ENCODE results near the gene LGALS7B.
"Not testable (repeated sequence)": the region's sequence is repeated elsewhere in the genome, so short reads cannot be mapped to it uniquely, and the experiment has no call there.

The LGALS7B gene

DNA sequence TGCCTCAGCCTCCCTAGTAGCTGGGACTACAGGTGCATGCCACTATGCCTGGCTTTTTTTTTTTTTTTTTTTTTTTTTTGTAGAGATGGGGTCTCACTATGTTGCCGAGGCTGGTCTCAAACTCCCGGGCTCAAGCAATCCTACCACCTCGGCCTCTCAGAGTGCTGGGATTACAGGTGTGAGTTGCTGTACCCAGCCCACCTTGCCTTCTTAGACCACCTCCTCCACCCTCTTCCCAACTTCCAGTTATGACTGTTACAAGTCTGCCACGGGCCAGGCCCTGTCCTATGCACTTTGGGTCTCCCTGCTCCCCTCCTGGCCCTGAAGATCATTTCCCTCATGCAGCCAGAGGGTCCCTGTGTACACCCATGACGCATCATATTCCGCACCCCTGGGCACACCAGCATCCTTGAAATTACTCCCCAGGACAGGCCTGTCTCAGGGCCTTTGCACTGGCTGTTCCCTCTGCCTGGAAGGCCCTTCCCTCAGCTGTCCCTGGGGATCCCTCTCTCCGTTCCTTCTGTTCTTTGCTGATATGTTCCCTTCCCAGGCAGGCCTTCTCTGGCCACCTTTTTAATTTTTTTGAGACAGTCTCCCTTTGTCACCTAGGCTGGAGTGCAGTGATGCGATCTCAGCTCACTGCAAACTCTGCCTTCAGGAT is 20.7 kb downstream of the LGALS7B start:
- Histone ChIP-seq H3K27me3 (ENCODE audit: control insufficient read depth, insufficient read depth, low read length) (no peaks in the 10 kb centered on the region), H3K4me3 (ENCODE audit: low read length) (no peak overlapping the region)
- no CpG with 5 or more reads among the region's 8 CpGs for WGBS (ENCODE audit: insufficient coverage, insufficient read length)

DNA sequence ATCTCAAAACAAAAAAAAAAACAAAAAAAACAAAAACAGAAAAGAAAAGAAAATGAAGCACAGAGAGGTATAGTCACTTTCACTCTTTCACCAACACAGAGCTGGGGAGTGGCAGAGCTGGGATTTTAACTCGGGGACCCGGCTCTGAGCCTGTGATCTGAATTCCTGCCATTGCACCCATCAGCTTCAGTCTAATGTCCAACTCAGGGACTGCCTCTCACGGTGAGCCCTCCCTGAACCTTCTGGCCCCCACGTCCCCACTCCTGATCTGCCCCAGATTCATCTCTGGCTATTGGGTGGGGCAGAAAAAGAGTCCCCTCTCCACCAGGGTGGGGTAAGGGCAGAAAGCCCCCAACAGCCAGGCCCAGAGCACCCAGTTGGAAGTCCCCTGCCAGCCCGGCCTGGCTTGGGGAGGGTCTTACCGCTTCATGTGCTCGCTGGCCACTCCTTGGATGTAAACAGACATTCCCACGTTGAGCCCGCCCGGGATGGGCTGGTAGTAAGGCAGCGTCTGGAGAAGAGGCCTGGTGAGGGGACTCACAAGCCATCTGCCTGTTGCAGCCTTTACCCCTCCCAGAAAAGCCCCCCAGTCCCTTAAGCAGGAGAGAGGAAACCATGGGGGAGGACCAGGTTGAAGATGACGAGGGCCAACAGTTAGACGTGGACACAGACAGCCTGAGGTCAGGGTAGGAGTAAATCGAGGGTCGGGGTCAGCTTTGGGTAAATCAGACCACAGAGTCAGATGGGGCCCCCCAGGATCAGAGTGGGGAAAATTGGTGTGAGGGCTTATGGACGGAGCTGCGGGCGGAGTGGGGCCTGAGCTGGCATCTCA is 23.2 kb downstream of the LGALS7B start:
- no peak for DNase-seq (ENCODE audit: low read depth, low spot score)
- Histone ChIP-seq H3K27me3 (ENCODE audit: control insufficient read depth, insufficient read depth, low read length) (no peaks in the 10 kb centered on the region), H3K27ac (ENCODE audit: low read length) (no peak overlapping the region), H3K4me1 (ENCODE audit: control insufficient read depth, insufficient read depth, low read length) (no peaks in the 10 kb centered on the region), H3K36me3 (ENCODE audit: control insufficient read depth, insufficient read depth, low read length) (peaks cover 7% of the 10 kb centered on the region; the same call in 1 of the 2 replicates), H3K4me3 (ENCODE audit: low read length) (no peak overlapping the region), H3K9me3 (ENCODE audit: control insufficient read depth, insufficient read depth, low read length) (no peaks in the 10 kb centered on the region)
- WGBS (ENCODE audit: insufficient coverage, insufficient read length): no CpG with 5 or more reads among the region's 18 CpGs

More for the DNA sequence above, 20.7 kb downstream of the LGALS7B start:
- Histone ChIP-seq H3K27ac (ENCODE audit: low read length) (no peak overlapping the region), H3K36me3 (ENCODE audit: control insufficient read depth, insufficient read depth, low read length) (no peaks in the 10 kb centered on the region), H3K9me3 (ENCODE audit: control insufficient read depth, insufficient read depth, low read length) (no peaks in the 10 kb centered on the region), H3K4me1 (ENCODE audit: control insufficient read depth, insufficient read depth, low read length) (no peaks in the 10 kb centered on the region)
- DNase-seq (ENCODE audit: low read depth, low spot score): no peak

GRCh38 chr19:38812841-38813320 is 23.9 kb downstream of the LGALS7B start, which contains the start of gene LGALS4:
LGALS4 (minus strand) TSS chr19:38812945; CDS start chr19:38812886, 59 bp downstream.
- Histone ChIP-seq H3K27ac (ENCODE audit: low read length) (no peak within 1 kb of the TSS), H3K4me1 (ENCODE audit: control insufficient read depth, insufficient read depth, low read length) (no peaks in the 10 kb centered on the region), H3K4me3 (ENCODE audit: low read length) (no peak within 1 kb of the TSS), H3K9me3 (ENCODE audit: control insufficient read depth, insufficient read depth, low read length) (no peaks in the 10 kb centered on the region), H3K36me3 (ENCODE audit: control insufficient read depth, insufficient read depth, low read length) (peaks cover 7% of the 10 kb centered on the region; the same call in 1 of the 2 replicates), H3K27me3 (ENCODE audit: control insufficient read depth, insufficient read depth, low read length) (no peaks in the 10 kb centered on the region)
- DNase-seq (ENCODE audit: low read depth, low spot score): no peak
- WGBS (ENCODE audit: insufficient coverage, insufficient read length): no CpG with 5 or more reads among the region's 15 CpGs

DNA sequence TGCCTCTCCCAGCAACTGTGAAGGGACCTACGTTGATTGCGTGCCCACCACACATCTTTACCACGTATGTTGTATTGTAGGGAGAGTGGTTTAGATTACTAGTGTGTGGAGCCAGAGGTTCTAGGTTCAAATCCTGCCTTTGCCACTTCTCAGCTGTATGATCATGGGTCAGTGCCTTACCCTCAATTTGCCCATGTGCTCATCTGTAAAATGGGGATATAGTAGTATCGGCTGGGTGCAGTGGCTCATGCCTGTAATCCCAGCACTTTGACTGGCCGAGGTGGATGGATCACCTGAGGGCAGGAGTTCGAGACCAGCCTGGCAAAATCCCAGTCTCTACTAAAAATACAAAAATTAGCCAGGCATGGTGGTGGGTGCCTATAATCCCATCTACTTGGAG is 24.3 kb downstream of the LGALS7B start:
- H3K36me3 ChIP-seq (ENCODE audit: control insufficient read depth, insufficient read depth, low read length): peaks cover 7% of the 10 kb centered on the region; the same call in 1 of the 2 replicates
- no CpG with 5 or more reads among the region's 6 CpGs for WGBS (ENCODE audit: insufficient coverage, insufficient read length)
- DNase-seq (ENCODE audit: low read depth, low spot score): no peak
- H3K27me3 ChIP-seq (ENCODE audit: control insufficient read depth, insufficient read depth, low read length): no peaks in the 10 kb centered on the region
- H3K27ac ChIP-seq (ENCODE audit: low read length): no peak overlapping the region
- no peak overlapping the region for H3K4me3 ChIP-seq (ENCODE audit: low read length)
- H3K9me3 ChIP-seq (ENCODE audit: control insufficient read depth, insufficient read depth, low read length): no peaks in the 10 kb centered on the region
- no peaks in the 10 kb centered on the region for H3K4me1 ChIP-seq (ENCODE audit: control insufficient read depth, insufficient read depth, low read length)

- no CpG with 5 or more reads among the region's 2 CpGs for WGBS (ENCODE audit: insufficient coverage, insufficient read length)
- H3K27ac ChIP-seq (ENCODE audit: low read length); DNase-seq (ENCODE audit: low read depth, low spot score): not testable (repeated sequence)
These were observed 24.9 kb downstream of the LGALS7B start for GRCh38 chr19:38813932-38814331.

DNA sequence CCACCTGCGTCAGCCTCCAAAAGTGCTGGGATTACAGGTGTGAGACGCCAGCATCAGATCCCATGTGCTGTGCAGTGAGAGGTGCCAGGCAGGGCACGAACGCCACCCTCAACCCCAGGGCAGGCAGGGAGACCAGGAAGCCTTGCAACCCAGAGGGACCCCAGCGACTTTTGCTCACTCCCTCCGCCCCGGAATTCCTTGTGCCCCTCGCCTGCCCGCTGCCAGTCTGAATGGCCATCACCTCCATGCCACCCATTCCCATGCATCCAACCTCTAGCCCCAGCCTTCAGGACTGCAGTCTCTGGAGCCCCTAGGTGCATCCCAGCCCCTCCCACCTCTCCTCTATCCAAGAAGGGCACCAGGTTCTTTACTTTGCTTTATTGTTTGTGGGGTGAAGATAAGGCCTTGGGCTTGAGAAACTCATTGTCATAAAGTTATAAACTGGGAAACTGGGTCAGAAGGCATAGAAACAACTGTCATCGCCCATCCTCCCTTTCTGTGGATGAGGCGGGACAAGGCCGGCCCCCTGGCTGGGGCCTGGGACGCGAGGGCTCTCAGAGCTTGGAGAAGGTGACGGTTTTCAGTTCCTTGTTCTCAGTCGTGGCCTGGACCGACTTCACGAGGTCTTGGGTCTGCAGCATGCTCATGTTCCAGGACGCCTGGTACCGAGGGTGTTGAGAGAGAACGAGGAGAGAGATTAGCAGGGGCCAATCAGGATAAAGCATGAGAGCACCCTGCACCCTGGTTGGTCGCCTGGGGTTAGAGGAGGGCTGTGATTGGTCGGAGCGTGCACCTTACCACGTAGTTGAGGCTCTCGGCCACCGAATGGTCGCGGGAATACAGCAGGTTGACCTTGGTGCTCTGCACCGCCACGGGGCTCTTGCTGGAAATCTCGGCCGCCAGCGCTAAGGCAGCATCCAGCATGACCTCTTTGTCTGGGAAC is 26.3 kb downstream of the LGALS7B start:
- Histone ChIP-seq H3K27ac (ENCODE audit: low read length) (no peak overlapping the region), H3K4me1 (ENCODE audit: control insufficient read depth, insufficient read depth, low read length) (no peaks in the 10 kb centered on the region), H3K4me3 (ENCODE audit: low read length) (no peak overlapping the region), H3K36me3 (ENCODE audit: control insufficient read depth, insufficient read depth, low read length) (peaks cover 7% of the 10 kb centered on the region; the same call in 1 of the 2 replicates), H3K9me3 (ENCODE audit: control insufficient read depth, insufficient read depth, low read length) (no peaks in the 10 kb centered on the region), H3K27me3 (ENCODE audit: control insufficient read depth, insufficient read depth, low read length) (no peaks in the 10 kb centered on the region)
- no CpG with 5 or more reads among the region's 34 CpGs for WGBS (ENCODE audit: insufficient coverage, insufficient read length)
- DNase-seq (ENCODE audit: low read depth, low spot score): no peak

More at GRCh38 chr19:38813932-38814331, 24.9 kb downstream of the LGALS7B start:
- not testable (repeated sequence) for H3K27me3 ChIP-seq (ENCODE audit: control insufficient read depth, insufficient read depth, low read length); H3K36me3 ChIP-seq (ENCODE audit: control insufficient read depth, insufficient read depth, low read length); H3K4me3 ChIP-seq (ENCODE audit: low read length); H3K4me1 ChIP-seq (ENCODE audit: control insufficient read depth, insufficient read depth, low read length); H3K9me3 ChIP-seq (ENCODE audit: control insufficient read depth, insufficient read depth, low read length)

GRCh38 chr19:38816131-38816750 is 27.2 kb downstream of the LGALS7B start:
- Histone ChIP-seq H3K4me1 (ENCODE audit: control insufficient read depth, insufficient read depth, low read length) (no peaks in the 10 kb centered on the region), H3K27ac (ENCODE audit: low read length) (no peak overlapping the region), H3K36me3 (ENCODE audit: control insufficient read depth, insufficient read depth, low read length) (peaks cover 7% of the 10 kb centered on the region; the same call in 1 of the 2 replicates), H3K4me3 (ENCODE audit: low read length) (no peak overlapping the region), H3K9me3 (ENCODE audit: control insufficient read depth, insufficient read depth, low read length) (no peaks in the 10 kb centered on the region), H3K27me3 (ENCODE audit: control insufficient read depth, insufficient read depth, low read length) (no peaks in the 10 kb centered on the region)
- WGBS (ENCODE audit: insufficient coverage, insufficient read length): no CpG with 5 or more reads among the region's 18 CpGs
- no peak for DNase-seq (ENCODE audit: low read depth, low spot score)

GRCh38 chr19:38817081-38817480 is 28.1 kb downstream of the LGALS7B start:
- H3K27me3 ChIP-seq (ENCODE audit: control insufficient read depth, insufficient read depth, low read length): no peaks in the 10 kb centered on the region
- H3K4me1 ChIP-seq (ENCODE audit: control insufficient read depth, insufficient read depth, low read length): no peaks in the 10 kb centered on the region
- no peak overlapping the region for H3K27ac ChIP-seq (ENCODE audit: low read length)
- no peak for DNase-seq (ENCODE audit: low read depth, low spot score)
- H3K9me3 ChIP-seq (ENCODE audit: control insufficient read depth, insufficient read depth, low read length): no peaks in the 10 kb centered on the region
- WGBS (ENCODE audit: insufficient coverage, insufficient read length): no CpG with 5 or more reads among the region's 15 CpGs
- H3K4me3 ChIP-seq (ENCODE audit: low read length): no peak overlapping the region
- H3K36me3 ChIP-seq (ENCODE audit: control insufficient read depth, insufficient read depth, low read length): peaks cover 10% of the 10 kb centered on the region

DNA sequence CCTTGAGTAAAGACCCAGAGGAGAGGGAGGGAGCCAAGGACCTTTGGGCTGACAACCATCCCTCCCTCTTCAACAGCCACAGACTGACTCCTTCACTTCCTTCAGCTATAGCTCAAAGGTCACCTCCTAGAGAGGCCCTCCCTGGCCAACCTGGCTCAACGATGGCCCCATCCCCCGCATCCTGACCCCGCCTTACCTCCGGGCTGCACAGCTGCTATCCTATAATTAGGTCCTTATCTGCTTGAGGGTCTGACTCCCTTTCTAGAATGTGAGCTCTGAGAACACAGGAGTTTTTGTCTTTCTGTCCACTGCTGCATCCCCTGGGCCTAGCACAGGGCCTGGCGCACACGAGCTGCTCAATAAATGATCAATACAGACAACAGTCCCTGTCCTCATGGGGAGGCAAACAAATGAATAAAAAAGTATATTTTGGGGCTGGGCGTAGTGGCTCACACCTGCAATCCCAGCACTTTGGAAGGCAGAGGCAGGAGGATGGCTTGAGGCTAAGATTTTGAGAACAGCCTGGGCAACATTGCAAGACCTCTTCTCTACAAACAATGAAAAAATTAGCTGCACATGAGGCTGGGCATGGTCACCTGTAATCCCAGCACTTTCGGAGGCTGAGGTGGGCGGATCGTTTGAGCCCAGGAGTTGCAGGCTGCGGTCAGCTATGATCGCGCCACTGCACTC is 30.4 kb downstream of the LGALS7B start:
- Histone ChIP-seq H3K27ac (ENCODE audit: low read length) (no peak overlapping the region), H3K4me1 (ENCODE audit: control insufficient read depth, insufficient read depth, low read length) (no peaks in the 10 kb centered on the region), H3K27me3 (ENCODE audit: control insufficient read depth, insufficient read depth, low read length) (no peaks in the 10 kb centered on the region), H3K9me3 (ENCODE audit: control insufficient read depth, insufficient read depth, low read length) (no peaks in the 10 kb centered on the region), H3K4me3 (ENCODE audit: low read length) (no peak overlapping the region), H3K36me3 (ENCODE audit: control insufficient read depth, insufficient read depth, low read length) (peaks cover 10% of the 10 kb centered on the region)
- WGBS (ENCODE audit: insufficient coverage, insufficient read length): no CpG with 5 or more reads among the region's 13 CpGs
- no peak for DNase-seq (ENCODE audit: low read depth, low spot score)
